ENCODE results near the gene TGM2. TPM values are rescaled to one million over a fixed set of nuclear protein-coding genes. Genes with fewer than 3 reads are reported as not detected.

TGM2 gene
- total and polyA plus RNA-seq, 12 donors: 13.4 to 262 (median 98.3) TPM

GRCh38 chr20:38181207-38181801 is 16.2 kb upstream of the TGM2 start:
- Histone ChIP-seq H3K27me3 (no peaks in the 10 kb centered on the region), H3K36me3 (replicated peaks in 1 of 2) (no peaks in the 10 kb centered on the region), H3K4me3 (no peak overlapping the region), H3K9me3 (replicated peaks in 1 of 3) (no peaks in the 10 kb centered on the region), H3K4me1 (replicated peaks in 1 of 2) (peaks cover 0 to 4% of the 10 kb centered on the region in 2 donors), H3K27ac (peak overlapping the region in 3 of 5 donors; percentile 10 to 74 (median 44))
- peak; percentile 61 to 90 (median 76) for DNase-seq
- intact Hi-C loops (cut with DNase I): no loop called here
- WGBS, 4 donors: 38 to 52% (median 46%) methylated on average over 5 to 7 of the region's 7 CpGs
- no peak for TF ChIP-seq POLR2A (IDR thresholded peaks at IDR 0.05)
- TF ChIP-seq, protein P1, sequence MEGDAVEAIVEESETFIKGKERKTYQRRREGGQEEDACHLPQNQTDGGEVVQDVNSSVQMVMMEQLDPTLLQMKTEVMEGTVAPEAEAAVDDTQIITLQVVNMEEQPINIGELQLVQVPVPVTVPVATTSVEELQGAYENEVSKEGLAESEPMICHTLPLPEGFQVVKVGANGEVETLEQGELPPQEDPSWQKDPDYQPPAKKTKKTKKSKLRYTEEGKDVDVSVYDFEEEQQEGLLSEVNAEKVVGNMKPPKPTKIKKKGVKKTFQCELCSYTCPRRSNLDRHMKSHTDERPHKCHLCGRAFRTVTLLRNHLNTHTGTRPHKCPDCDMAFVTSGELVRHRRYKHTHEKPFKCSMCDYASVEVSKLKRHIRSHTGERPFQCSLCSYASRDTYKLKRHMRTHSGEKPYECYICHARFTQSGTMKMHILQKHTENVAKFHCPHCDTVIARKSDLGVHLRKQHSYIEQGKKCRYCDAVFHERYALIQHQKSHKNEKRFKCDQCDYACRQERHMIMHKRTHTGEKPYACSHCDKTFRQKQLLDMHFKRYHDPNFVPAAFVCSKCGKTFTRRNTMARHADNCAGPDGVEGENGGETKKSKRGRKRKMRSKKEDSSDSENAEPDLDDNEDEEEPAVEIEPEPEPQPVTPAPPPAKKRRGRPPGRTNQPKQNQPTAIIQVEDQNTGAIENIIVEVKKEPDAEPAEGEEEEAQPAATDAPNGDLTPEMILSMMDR (IDR thresholded peaks at IDR 0.05): no peak

DNA sequence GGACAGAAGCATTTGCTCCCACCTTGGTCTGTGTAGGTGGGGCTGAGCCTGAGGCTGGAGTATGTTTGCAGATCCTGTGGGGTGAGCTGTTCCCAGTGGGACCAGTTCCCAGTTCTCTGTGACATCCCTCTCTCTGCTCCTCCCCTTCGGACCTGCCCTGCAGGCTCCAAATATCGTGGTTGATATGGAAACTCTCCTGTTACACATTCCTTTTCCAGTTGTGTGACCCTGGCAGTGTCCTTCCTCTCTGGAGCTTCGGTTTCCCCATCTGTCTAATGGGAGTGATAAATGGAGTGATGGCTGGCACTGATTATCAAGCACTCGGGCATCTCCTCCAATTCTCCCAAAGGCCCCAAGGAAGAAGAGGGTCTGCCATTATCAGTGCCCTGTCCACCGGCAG is 15.7 kb upstream of the TGM2 start:
- DNase-seq: peak in 6 of 7 donors; percentile 47 to 84 (median 64)
- intact Hi-C loops (cut with DNase I): no loop called here
- TF ChIP-seq, protein P1 (IDR thresholded peaks at IDR 0.05): no peak
- no peak for TF ChIP-seq POLR2A (IDR thresholded peaks at IDR 0.05)
- H3K36me3 ChIP-seq (replicated peaks in 1 of 2): no peaks in the 10 kb centered on the region
- H3K27ac ChIP-seq: peak overlapping the region in 2 of 5 donors; percentile 44 to 74
- 26 to 49% (median 30%) methylated on average over 5 of the region's 5 CpGs for WGBS, 4 donors
- H3K4me1 ChIP-seq (replicated peaks in 1 of 2): peaks cover 0 to 4% of the 10 kb centered on the region in 2 donors
- no peaks in the 10 kb centered on the region for H3K27me3 ChIP-seq
- no peak overlapping the region for H3K4me3 ChIP-seq
- no peaks in the 10 kb centered on the region for H3K9me3 ChIP-seq (replicated peaks in 1 of 3)

- no peak for TF ChIP-seq POLR2A (IDR thresholded peaks at IDR 0.05)
- TF ChIP-seq, protein P1 (IDR thresholded peaks at IDR 0.05): no peak
- no peak for DNase-seq
- H3K27me3 ChIP-seq: no peaks in the 10 kb centered on the region
- 74 to 86% (median 80%) methylated on average over 6 of the region's 6 CpGs for WGBS, 4 donors
- H3K36me3 ChIP-seq (replicated peaks in 1 of 2): no peaks in the 10 kb centered on the region
- intact Hi-C loops (cut with DNase I): no loop called here
- H3K4me1 ChIP-seq (replicated peaks in 1 of 2): peaks cover 0 to 4% of the 10 kb centered on the region in 2 donors
- H3K9me3 ChIP-seq (replicated peaks in 1 of 3): no peaks in the 10 kb centered on the region
- H3K4me3 ChIP-seq: no peak overlapping the region
- no peak overlapping the region for H3K27ac ChIP-seq
These were observed 14.8 kb upstream of the TGM2 start for GRCh38 chr20:38179846-38180245.

DNA sequence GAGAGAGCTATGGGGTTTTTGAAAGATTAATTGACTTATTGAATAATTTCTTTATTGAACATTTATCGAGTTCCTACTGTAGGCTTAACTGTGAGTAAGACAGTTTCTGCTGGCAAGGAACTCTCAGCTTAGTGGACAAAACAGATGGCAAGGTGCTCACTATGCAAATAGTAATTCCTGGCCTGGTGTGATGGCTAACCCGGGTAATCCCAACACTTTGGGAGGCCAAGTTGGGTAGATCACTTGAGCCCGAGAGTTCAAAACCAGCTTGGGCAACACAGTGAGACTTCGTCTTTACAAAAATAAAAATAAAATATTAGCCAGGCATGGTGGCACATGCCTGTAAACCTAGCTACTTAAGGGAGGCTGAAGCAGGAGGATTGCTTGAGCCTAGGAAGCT is 13.5 kb upstream of the TGM2 start:
- H3K4me1 ChIP-seq (replicated peaks in 1 of 2): peaks cover 0 to 4% of the 10 kb centered on the region in 2 donors
- H3K9me3 ChIP-seq (replicated peaks in 1 of 3): no peaks in the 10 kb centered on the region
- no peak overlapping the region for H3K27ac ChIP-seq
- intact Hi-C loops (cut with DNase I): no loop called here
- no peaks in the 10 kb centered on the region for H3K27me3 ChIP-seq
- no peaks in the 10 kb centered on the region for H3K36me3 ChIP-seq (replicated peaks in 1 of 2)
- 86 to 95% (median 88%) methylated on average over 4 of the region's 4 CpGs for WGBS, 4 donors
- H3K4me3 ChIP-seq: no peak overlapping the region
- no peak for DNase-seq
- no peak for TF ChIP-seq POLR2A (IDR thresholded peaks at IDR 0.05)
- TF ChIP-seq, protein P1 (IDR thresholded peaks at IDR 0.05): no peak
